GM18861 (cell line): Measurements from ENCODE around the gene PTPN4.
"Not testable (repeated sequence)": the region's sequence is repeated elsewhere in the genome, so short reads cannot be mapped to it uniquely, and the experiment has no call there.

ENCODE experiments used
- ATAC-seq: cut with Tn5 transposase; IDR thresholded peaks from one replicate; pipeline ENCODE4 v1.9.1; 2021; ENCODE audit not compliant: unreplicated experiment

PTPN4 gene

GRCh38 chr2:119932809-119933208, 173.1 kb downstream of the PTPN4 start:
- no peak for ATAC-seq

DNA sequence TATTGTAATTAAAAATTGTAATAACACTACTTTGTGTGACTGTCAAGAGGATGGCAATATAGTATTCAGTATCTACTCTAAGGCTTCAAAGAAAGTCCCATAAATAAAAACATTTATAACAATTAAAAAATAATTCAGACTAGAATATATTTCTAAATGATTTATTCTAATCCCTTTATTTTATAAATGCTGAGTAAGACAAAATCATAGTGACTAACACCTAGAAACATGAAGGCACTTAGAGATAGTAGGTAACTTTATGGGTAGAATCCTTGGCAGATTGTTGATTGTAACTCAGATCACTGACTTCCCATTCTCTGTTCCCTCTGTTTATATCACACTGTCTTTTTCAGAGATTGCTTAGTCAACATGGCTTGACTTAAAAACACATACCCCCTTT, 174.6 kb downstream of the PTPN4 start:
- no peak for ATAC-seq

GRCh38 chr2:119937680-119938079, 178.0 kb downstream of the PTPN4 start:
- no peak for ATAC-seq

DNA sequence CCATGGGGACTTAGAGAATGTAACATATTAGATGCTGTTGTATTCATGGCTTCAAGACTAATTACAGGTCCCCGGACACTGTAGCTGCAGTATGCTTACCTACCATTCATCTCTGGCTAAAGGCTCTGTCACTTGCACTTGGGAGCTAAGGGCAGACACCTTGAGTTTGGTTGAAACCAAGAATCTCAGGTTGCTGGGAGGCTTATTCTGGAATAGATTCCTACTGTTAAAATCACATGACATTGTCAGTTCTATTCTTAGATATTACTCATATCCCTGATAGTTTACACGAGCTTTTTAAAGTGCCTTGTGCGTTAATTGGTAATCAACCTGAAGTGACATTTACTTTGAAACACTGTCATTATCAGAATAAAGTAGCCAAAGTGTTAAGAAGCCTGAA, 180.2 kb downstream of the PTPN4 start:
- no peak for ATAC-seq

DNA sequence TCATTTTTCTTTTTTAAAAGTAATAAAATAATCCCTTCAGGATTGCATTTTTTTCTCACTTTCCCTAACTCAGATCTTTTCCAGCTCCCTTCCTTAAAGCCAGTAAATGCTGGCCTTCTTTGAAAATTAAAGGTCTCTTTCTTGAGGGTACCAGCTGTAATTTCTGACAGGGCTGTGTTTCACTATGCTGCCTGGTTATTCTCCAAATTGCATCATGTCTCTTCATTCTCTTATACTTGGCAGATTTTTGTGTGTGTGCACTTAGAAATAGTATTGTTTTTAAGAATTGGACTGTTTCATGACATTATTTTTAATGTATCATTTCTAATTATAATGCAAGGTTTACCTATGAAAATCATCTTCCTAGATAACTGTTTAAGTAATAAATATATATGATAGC, 181.1 kb downstream of the PTPN4 start:
- ATAC-seq, result no peak

- no peak for ATAC-seq
Observed at GRCh38 chr2:119941388-119941787, 181.7 kb downstream of the PTPN4 start.

- ATAC-seq, result no peak
Observed at GRCh38 chr2:119941981-119942513, 182.3 kb downstream of the PTPN4 start.

DNA sequence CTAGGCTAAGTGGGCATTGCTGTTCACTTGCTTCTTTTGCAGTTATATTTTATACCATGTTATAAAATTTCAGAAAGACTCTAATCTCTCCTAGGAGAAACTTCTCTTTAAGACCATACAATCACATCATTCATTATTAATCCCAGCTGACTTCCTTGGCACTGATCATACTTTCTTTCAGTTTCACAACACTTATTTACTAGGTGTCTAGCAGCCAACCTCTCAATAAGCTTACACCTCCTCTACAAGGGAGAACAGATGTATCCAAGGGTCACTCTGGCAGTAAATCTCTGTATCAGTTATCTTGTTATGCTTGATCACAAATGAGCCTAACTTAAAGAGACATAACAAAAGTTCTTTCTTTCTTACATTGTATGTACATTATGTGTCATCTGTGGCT, 183.3 kb downstream of the PTPN4 start:
- no peak for ATAC-seq

GRCh38 chr2:119947535-119947934, 187.8 kb downstream of the PTPN4 start:
- no peak for ATAC-seq

- ATAC-seq, result no peak
Observed at GRCh38 chr2:119950966-119951365, 191.2 kb downstream of the PTPN4 start.

DNA sequence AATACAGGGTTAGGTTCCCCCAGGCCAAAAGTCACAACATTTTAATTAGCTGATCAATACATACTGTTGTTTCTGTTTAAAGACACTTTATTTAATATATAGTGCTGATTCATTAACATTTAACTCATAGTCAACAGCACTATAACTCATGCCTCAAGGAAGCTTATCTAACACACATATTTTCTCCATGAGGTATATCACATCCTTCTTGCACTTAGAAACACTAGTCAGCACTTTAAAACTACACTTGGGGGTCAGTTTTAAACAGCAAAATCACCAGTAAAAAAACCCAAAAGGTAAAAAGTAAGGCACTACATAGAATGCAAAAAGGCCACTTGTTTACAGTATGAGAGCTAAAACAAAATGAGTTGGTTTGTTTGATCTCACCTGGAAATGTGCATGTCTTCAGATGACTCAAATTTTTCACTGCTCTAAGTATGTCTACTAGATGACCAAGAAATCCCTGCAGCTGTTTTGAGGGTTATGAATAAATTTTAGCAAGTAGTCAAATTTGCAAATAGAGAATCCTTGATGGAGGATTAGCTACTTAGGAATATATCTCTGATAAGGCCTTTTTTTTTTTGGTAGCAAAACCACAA, 199.0 kb downstream of the PTPN4 start:
- no peak for ATAC-seq

GRCh38 chr2:119960821-119961220, 201.1 kb downstream of the PTPN4 start:
- ATAC-seq, result no peak

DNA sequence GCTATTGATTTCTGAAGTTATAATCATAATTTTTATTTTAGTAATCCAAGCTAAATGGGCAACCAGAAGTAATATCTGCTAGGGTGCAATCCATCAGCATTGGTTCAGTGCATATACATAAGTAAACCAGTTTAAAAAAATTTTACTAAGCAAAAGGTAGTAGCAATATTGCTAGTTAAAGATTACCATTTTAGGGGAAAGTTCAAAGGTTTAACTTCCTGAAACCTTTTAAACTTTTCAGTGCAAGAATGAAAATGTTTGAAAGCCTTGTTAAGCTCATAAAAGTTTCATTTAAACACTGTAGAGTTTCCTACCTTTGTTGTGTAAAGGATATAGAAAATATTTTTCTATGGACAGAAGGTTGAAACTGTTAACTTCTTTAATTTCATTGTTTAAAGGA, 222.2 kb downstream of the PTPN4 start:
- ATAC-seq, result no peak

- ATAC-seq, result no peak
Observed at GRCh38 chr2:119982506-119982905, 222.8 kb downstream of the PTPN4 start.

- no peak for ATAC-seq
Observed at GRCh38 chr2:119983108-119983507, 223.4 kb downstream of the PTPN4 start.

DNA sequence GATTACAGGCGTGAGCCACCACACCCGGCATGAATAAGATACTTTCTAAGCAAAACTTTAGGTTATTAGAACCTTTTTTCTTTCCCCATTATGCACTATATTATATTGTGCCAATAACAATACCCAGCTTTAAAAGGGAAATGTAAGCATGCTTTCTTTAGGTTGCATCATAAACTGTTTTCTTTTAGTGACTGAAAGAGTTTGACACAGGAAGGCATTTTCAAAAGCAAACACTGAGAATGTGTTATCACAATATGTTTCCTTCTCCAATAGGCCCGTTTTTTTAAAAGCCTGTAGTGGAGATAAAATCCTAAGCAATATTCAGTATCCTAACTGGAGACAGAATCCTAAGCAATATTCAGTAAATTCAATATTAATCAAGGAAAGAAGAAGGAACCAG, 236.4 kb downstream of the PTPN4 start:
- no peak for ATAC-seq

DNA sequence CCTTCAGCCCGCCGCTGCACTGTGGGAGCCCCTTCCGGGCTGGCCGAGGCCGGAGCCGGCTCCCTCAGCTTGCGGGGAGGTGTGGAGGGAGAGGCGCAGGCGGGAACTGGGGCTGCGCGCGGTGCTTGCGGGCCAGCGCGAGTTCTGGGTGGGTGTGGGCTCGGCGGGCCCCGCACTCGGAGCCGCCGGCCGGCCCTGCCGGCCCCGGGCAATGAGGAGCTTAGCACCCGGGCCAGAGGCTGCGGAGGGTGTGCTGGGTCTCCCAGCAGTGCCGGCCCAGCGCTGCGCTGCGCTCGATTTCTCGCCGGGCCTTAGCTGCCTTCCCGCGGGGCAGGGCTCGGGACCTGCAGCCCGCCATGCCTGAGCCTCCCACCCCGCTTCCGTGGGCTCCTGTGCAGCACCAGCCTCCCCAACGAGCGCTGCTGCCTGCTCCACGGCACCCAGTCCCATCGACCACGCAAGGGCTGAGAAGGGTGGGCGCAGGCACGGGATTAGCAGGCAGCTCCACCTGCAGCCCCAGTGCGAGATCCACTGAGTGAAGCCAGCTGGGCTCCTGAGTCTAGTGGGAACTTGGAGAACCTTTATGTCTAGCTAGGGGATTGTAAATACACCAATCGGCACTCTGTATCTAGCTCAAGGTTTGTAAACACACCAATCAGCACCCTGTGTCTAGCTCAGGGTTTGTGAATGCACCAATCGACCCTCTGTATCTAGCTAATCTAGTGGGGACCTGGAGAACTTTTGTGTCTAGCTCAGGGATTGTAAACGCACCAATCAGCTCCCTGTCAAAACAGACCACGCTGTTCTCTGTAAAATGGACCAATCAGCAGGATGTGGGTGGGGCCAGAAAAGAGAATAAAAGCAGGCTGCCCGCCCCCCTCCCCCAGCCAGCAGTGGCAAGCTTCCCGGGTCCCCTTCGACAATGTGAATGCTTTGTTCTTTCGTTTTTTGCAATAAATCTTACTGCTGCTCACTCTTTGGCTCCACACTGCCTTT, 237.5 kb downstream of the PTPN4 start:
- ATAC-seq, result not testable (repeated sequence)

DNA sequence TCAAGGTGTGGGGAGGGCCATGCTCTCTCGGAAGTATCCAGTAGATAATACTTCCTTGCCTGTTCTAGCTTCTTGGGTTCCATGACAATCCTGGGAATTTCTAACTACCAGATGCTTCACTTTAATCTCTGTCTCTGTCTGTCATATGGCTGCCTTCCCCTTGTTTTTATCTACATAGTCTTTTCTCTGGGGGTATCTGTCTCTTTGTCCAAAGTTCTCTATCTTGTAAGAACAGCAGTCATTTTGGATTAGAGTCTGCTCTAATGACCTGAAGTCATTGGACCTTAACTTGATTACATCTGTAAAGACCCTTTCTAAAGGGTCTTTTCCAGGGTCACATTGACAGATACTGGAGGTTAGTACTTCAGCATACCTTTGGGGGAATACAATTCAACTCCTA, 241.7 kb downstream of the PTPN4 start:
- ATAC-seq, result no peak

- ATAC-seq, result no peak
Observed at GRCh38 chr2:120004254-120004653, 244.5 kb downstream of the PTPN4 start.

DNA sequence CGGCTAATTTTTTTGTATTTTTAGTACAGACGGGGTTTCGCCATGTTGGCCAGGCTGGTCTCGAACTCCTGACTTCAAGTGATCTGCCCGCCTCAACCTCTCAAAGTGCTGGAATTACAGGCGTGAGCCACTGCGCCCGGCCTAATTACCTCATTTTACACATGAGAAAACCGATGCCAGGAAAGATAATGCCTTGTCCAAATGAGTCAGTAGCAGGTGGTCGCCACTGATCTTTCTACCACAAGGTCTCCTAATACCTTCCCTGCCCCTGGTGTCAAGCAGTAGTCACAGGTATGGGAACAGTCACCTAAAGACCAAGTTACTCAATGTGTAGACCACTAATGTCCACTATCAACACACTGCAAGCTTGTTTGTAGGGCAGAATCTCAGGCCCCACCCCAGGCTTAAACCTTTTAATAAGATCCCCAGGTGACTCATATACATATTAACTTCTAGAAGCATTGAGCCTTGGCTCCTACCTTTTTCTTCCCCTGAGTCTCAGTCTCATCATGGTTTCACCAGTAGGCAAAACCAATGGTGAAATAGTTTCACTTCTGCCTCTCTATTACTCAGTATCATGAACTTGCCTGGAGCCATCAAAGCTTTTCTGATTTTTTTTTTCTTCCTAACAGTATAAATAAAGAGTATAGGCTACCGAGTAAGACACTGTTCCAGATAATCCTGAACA, 246.3 kb downstream of the PTPN4 start:
- ATAC-seq, result peak; percentile 100

DNA sequence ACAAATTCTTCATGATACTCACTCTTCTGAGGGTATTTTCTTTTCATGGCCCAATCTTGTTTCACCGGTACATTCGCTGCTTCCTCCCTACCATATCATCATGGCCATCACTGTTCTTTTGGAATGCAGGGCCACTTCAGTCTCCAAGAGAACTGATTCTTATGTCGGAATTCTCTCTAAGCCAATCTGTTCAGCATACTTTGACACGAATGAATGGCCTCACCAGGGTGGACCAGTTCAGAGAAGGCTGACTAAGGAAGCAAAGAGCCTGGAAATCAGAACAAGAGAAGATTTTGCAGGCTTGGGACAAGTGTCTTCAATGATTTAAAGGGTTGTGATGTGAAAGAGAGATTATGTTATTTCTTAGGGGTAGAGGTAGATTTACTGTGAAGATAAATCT, 248.1 kb downstream of the PTPN4 start:
- no peak for ATAC-seq

- no peak for ATAC-seq
Observed at GRCh38 chr2:120012363-120012762, 252.6 kb downstream of the PTPN4 start.
